KOPT-K1 (cell line): ENCODE results near the gene SLU7.
A peak's percentile ranks its signal among the peaks of the same experiment; 100 is the strongest.

ENCODE experiments used
- H3K27ac ChIP-seq: fragments of 200-600 bp; sonication (generic); 2 replicates; pipeline ENCODE4 v1.5.1; 2016; ENCODE audit warnings: antibody characterized with exemption, mild to moderate bottlenecking, low read depth, low read length; ENCODE audit not compliant: poor library complexity, severe bottlenecking
- H3K36me3 ChIP-seq: fragments of 200-600 bp; sonication (generic); 2 replicates; pipeline ENCODE4 v1.5.1; 2017; ENCODE audit warnings: antibody characterized with exemption, mild to moderate bottlenecking, low read length, moderate library complexity; ENCODE audit not compliant: insufficient read depth
- H3K9me3 ChIP-seq: fragments of 200-600 bp; sonication (generic); 2 replicates; pipeline ENCODE4 v1.5.1; 2017; ENCODE audit warnings: antibody characterized with exemption, low read length, mild to moderate bottlenecking; ENCODE audit not compliant: insufficient read depth, poor library complexity, severe bottlenecking

The SLU7 gene

GRCh38 chr5:160418561-160419457 lies at the start of gene SLU7:
TSS of gene SLU7 (minus strand) at chr5:160419081. CDS start at chr5:160415294, 3,787 bp downstream.
- Histone ChIP-seq H3K27ac (peak within 1 kb of the TSS; percentile 81), H3K36me3 (peaks cover 27% of the 10 kb centered on the region), H3K9me3 (no peaks in the 10 kb centered on the region)

- H3K36me3 ChIP-seq, result no peaks in the 10 kb centered on the region
- no peaks in the 10 kb centered on the region for H3K9me3 ChIP-seq
- H3K27ac ChIP-seq, result peak overlapping the region; percentile 50
These were observed 49.6 kb upstream of the SLU7 start for GRCh38 chr5:160468363-160468975.

DNA sequence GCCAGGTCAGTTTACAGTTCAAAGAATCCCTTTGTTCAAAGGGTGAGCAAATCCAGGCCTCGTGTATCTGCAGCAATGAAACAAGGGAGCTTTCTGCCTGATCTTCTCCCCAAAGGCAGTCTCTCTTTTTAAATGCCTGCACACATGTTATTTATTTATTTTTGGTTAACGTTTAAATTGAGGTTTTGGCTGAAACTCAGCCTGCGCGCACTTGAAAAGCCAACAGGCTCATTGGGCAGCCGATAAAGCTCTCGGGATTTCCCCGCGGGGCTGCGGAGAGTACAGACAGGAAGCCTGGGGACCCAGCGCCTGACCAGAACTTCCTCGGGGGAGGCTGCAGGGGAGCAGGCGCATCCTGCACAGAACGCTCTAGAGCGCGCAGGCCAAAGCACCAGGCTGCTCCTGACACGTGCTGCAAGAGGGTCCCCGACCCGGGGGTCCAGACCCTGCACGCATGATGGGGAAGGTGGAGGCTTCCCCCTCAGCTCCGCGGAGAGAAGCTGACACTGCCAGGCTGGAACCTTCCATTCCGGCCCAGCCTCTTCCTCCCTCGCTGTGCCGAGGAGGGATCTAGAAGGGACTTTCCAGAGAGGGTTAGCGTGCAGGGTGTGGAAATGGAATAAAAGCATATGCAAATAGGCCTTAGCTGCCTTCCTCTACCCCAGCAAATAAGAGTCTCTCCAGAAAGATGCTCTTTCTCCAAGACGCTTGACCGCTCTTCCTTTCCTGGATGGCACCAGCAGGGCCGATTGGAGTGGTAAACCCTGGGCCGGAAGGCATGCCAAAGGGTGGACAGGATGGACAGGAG lies 48.9 kb upstream of the SLU7 start:
- H3K36me3 ChIP-seq, result no peaks in the 10 kb centered on the region
- H3K27ac ChIP-seq, result peak overlapping the region; percentile 50
- no peaks in the 10 kb centered on the region for H3K9me3 ChIP-seq

- peak overlapping the region; percentile 50 for H3K27ac ChIP-seq
- no peaks in the 10 kb centered on the region for H3K9me3 ChIP-seq
- H3K36me3 ChIP-seq, result no peaks in the 10 kb centered on the region
These were observed 48.1 kb upstream of the SLU7 start for GRCh38 chr5:160466889-160467554.

DNA sequence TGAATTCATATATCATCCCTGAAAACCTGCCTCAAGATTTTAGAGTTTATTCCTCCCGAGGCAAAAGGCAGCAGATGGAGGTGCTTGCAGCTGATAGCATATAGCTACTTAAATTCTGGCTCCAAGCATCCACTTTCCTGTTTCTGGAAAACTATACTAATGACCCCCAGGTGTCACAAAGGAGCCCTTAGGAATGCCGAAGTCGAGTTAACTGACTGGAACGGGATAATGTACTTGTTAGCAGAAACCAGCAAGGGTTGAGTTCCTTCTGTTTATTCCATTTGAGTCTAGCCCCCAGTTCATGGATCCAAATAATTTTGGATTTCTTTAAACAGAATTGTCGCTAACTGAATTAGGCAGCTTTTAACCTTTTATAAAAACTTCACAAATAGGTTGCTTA lies 47.2 kb upstream of the SLU7 start:
- Histone ChIP-seq H3K36me3 (no peaks in the 10 kb centered on the region), H3K9me3 (no peaks in the 10 kb centered on the region), H3K27ac (peak overlapping the region; percentile 50)

DNA sequence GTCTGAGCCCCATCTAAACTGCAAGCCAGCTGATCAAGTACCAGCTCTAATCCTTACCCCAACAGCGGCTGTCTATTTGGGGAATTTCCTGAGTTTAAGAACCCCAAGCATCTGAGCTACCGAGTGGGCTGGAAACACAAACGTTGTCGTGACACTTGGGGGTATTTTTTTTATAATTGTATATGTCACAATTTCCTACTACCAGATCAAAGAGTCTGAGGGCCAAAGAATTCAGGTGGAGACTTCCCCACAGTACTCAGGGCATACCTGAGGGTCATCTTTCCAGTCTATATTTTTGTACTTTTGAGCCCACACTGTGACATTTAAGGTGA lies 45.6 kb upstream of the SLU7 start:
- Histone ChIP-seq H3K27ac (no peak overlapping the region), H3K36me3 (no peaks in the 10 kb centered on the region), H3K9me3 (no peaks in the 10 kb centered on the region)

- Histone ChIP-seq H3K9me3 (no peaks in the 10 kb centered on the region), H3K36me3 (no peaks in the 10 kb centered on the region), H3K27ac (no peak overlapping the region)
These were observed 45.0 kb upstream of the SLU7 start for GRCh38 chr5:160463740-160464465.

DNA sequence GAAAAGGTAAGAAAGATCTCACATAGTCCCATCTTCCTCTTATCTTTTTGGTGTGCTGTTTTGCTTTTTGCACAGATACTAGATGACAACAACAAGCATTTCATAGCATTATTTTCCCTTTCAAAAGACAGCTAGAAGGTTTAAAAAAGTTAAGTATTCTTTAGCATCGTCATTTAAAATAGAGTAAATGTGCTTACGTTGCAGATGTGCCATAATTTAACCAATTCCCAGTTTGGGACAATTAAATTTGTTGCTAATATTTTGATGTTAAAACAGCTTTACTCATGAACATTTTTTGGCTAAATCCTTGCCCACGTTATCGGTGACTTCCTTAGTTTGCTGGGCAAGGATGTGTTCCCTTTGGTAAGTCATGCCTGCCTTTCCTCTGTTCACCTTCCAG lies 44.3 kb upstream of the SLU7 start:
- H3K9me3 ChIP-seq, result no peaks in the 10 kb centered on the region
- H3K36me3 ChIP-seq, result no peaks in the 10 kb centered on the region
- no peak overlapping the region for H3K27ac ChIP-seq

GRCh38 chr5:160462167-160462566 lies 43.3 kb upstream of the SLU7 start:
- H3K27ac ChIP-seq, result no peak overlapping the region
- no peaks in the 10 kb centered on the region for H3K36me3 ChIP-seq
- H3K9me3 ChIP-seq, result no peaks in the 10 kb centered on the region

GRCh38 chr5:160461378-160461777 lies 42.5 kb upstream of the SLU7 start:
- Histone ChIP-seq H3K27ac (no peak overlapping the region), H3K9me3 (no peaks in the 10 kb centered on the region), H3K36me3 (no peaks in the 10 kb centered on the region)

DNA sequence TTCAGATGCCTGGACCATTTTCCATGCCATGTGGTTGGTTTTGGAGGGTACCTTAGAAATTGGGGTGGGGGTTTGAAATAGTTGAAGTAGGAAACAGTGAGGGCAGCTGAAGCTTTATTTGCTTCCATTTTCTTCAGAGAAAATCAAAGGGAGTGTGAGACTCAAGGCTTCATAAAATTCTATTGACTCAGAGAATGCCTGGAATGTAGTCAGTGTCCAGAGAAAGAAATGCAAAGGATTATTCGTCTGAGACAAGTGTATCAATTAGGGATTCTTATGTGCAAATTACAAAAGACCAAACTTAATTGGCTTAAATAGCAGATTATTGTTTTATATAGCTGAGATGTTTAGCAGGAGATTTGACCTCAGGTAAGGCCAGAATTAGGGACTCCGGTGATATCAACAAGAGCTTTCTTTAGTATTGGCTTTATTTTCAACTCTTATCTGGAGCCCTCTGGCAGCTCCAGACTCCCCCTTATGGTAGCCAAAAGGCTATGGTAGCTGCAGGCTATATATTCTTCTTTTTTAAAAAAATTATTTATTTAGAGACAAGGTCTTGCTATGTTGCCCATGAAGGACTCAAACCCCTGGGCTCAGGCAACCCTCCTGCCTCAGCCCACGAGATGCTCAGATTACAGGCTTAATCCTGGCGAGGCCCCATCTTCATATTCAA lies 41.6 kb upstream of the SLU7 start:
- no peak overlapping the region for H3K27ac ChIP-seq
- H3K36me3 ChIP-seq, result no peaks in the 10 kb centered on the region
- H3K9me3 ChIP-seq, result no peaks in the 10 kb centered on the region

- Histone ChIP-seq H3K27ac (no peak overlapping the region), H3K9me3 (no peaks in the 10 kb centered on the region), H3K36me3 (no peaks in the 10 kb centered on the region)
These were observed 40.2 kb upstream of the SLU7 start for GRCh38 chr5:160458806-160459800.

DNA sequence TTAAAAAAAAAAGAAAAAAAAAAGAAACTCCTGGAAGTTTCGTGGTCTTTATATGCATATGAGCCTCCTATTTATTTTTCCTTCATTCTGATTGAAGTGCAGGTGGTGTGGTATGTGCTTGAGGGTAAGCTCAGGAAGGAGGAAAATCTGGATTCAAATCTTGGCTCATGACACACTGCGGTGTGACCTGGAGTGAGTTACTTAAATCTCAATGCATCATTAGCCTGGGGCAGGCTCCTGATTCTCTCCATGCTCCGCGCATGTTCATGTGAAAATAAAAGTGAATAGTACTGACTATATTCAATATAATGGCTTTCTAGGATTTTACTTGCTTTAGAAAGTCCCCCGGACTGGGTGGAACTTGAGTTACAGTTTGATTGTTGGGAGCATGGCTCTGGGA lies 38.4 kb upstream of the SLU7 start:
- H3K27ac ChIP-seq, result no peak overlapping the region
- no peaks in the 10 kb centered on the region for H3K9me3 ChIP-seq
- no peaks in the 10 kb centered on the region for H3K36me3 ChIP-seq
